ENCODE data around the gene EPHB2.
"Not testable (repeated sequence)": the region's sequence is repeated elsewhere in the genome, so short reads cannot be mapped to it uniquely, and the experiment has no call there.

The EPHB2 gene

GRCh38 chr1:22839806-22840205 lies 129.2 kb downstream of the EPHB2 start:
- Histone ChIP-seq H3K79me2 (ENCODE audit: insufficient read depth, low read length) (no peaks in the 10 kb centered on the region), H3F3A (ENCODE audit: low read depth) (no peaks in the 10 kb centered on the region), H3K4me1 (ENCODE audit: insufficient read depth, low read length, poor library complexity, severe bottlenecking) (no peaks in the 10 kb centered on the region), H3K9me2 (replicated peaks; ENCODE audit: low read depth, low read length) (no peaks in the 10 kb centered on the region), H2AFZ (ENCODE audit: low read length) (no peak overlapping the region), H3K4me3 (ENCODE audit: low read length, poor library complexity, severe bottlenecking) (no peak overlapping the region), H3K27me3 (ENCODE audit: insufficient read depth, low read length, poor library complexity, severe bottlenecking) (no peaks in the 10 kb centered on the region), H3K9ac (ENCODE audit: low read depth, low read length, poor library complexity, severe bottlenecking) (no peak overlapping the region), H4K20me1 (ENCODE audit: insufficient read depth, low read length, poor library complexity, severe bottlenecking) (no peaks in the 10 kb centered on the region), H3K36me3 (ENCODE audit: insufficient read depth, low read length) (no peaks in the 10 kb centered on the region), H3K9me3 (ENCODE audit: insufficient read depth, low read depth, low read length) (no peaks in the 10 kb centered on the region), H3K4me2 (ENCODE audit: low read depth, low read length, poor library complexity, severe bottlenecking) (no peak overlapping the region)
- TF ChIP-seq CTCF (conservative IDR thresholded peaks at IDR 0.05; ENCODE audit: low read length) (no peak), EZH2phosphoT487 (IDR thresholded peaks at IDR 0.05; ENCODE audit: borderline replicate concordance) (no peak)

GRCh38 chr1:22841142-22841541 lies 130.5 kb downstream of the EPHB2 start:
- Histone ChIP-seq H3K79me2 (ENCODE audit: insufficient read depth, low read length) (no peaks in the 10 kb centered on the region), H3F3A (ENCODE audit: low read depth) (no peaks in the 10 kb centered on the region), H3K9me3 (ENCODE audit: insufficient read depth, low read depth, low read length) (no peaks in the 10 kb centered on the region), H3K4me1 (ENCODE audit: insufficient read depth, low read length, poor library complexity, severe bottlenecking) (no peaks in the 10 kb centered on the region), H2AFZ (ENCODE audit: low read length) (no peak overlapping the region), H3K36me3 (ENCODE audit: insufficient read depth, low read length) (no peaks in the 10 kb centered on the region), H4K20me1 (ENCODE audit: insufficient read depth, low read length, poor library complexity, severe bottlenecking) (no peaks in the 10 kb centered on the region), H3K9me2 (replicated peaks; ENCODE audit: low read depth, low read length) (no peaks in the 10 kb centered on the region), H3K4me3 (ENCODE audit: low read length, poor library complexity, severe bottlenecking) (no peak overlapping the region), H3K4me2 (ENCODE audit: low read depth, low read length, poor library complexity, severe bottlenecking) (no peak overlapping the region), H3K27me3 (ENCODE audit: insufficient read depth, low read length, poor library complexity, severe bottlenecking) (no peaks in the 10 kb centered on the region), H3K9ac (ENCODE audit: low read depth, low read length, poor library complexity, severe bottlenecking) (no peak overlapping the region)
- TF ChIP-seq EZH2phosphoT487 (IDR thresholded peaks at IDR 0.05; ENCODE audit: borderline replicate concordance) (no peak), CTCF (conservative IDR thresholded peaks at IDR 0.05; ENCODE audit: low read length) (no peak)

GRCh38 chr1:22841860-22842281 lies 131.2 kb downstream of the EPHB2 start:
- no peaks in the 10 kb centered on the region for H3K36me3 ChIP-seq (ENCODE audit: insufficient read depth, low read length)
- no peaks in the 10 kb centered on the region for H4K20me1 ChIP-seq (ENCODE audit: insufficient read depth, low read length, poor library complexity, severe bottlenecking)
- H3K4me1 ChIP-seq (ENCODE audit: insufficient read depth, low read length, poor library complexity, severe bottlenecking), result no peaks in the 10 kb centered on the region
- no peaks in the 10 kb centered on the region for H3K27me3 ChIP-seq (ENCODE audit: insufficient read depth, low read length, poor library complexity, severe bottlenecking)
- H3K4me2 ChIP-seq (ENCODE audit: low read depth, low read length, poor library complexity, severe bottlenecking), result no peak overlapping the region
- no peak overlapping the region for H3K4me3 ChIP-seq (ENCODE audit: low read length, poor library complexity, severe bottlenecking)
- H3F3A ChIP-seq (ENCODE audit: low read depth), result no peaks in the 10 kb centered on the region
- no peak overlapping the region for H2AFZ ChIP-seq (ENCODE audit: low read length)
- no peaks in the 10 kb centered on the region for H3K9me2 ChIP-seq (replicated peaks; ENCODE audit: low read depth, low read length)
- H3K79me2 ChIP-seq (ENCODE audit: insufficient read depth, low read length), result no peaks in the 10 kb centered on the region
- H3K9ac ChIP-seq (ENCODE audit: low read depth, low read length, poor library complexity, severe bottlenecking), result no peak overlapping the region
- no peak for TF ChIP-seq EZH2phosphoT487 (IDR thresholded peaks at IDR 0.05; ENCODE audit: borderline replicate concordance)
- no peak for TF ChIP-seq CTCF (conservative IDR thresholded peaks at IDR 0.05; ENCODE audit: low read length)
- H3K9me3 ChIP-seq (ENCODE audit: insufficient read depth, low read depth, low read length), result no peaks in the 10 kb centered on the region

- not testable (repeated sequence) for H3K9me3 ChIP-seq (ENCODE audit: insufficient read depth, low read depth, low read length); H3K4me2 ChIP-seq (ENCODE audit: low read depth, low read length, poor library complexity, severe bottlenecking); H3K9ac ChIP-seq (ENCODE audit: low read depth, low read length, poor library complexity, severe bottlenecking); H3K4me1 ChIP-seq (ENCODE audit: insufficient read depth, low read length, poor library complexity, severe bottlenecking); H4K20me1 ChIP-seq (ENCODE audit: insufficient read depth, low read length, poor library complexity, severe bottlenecking); H3K4me3 ChIP-seq (ENCODE audit: low read length, poor library complexity, severe bottlenecking); H3K9me2 ChIP-seq (replicated peaks; ENCODE audit: low read depth, low read length); H3K79me2 ChIP-seq (ENCODE audit: insufficient read depth, low read length); H3K36me3 ChIP-seq (ENCODE audit: insufficient read depth, low read length); H3K27me3 ChIP-seq (ENCODE audit: insufficient read depth, low read length, poor library complexity, severe bottlenecking); H2AFZ ChIP-seq (ENCODE audit: low read length); H3F3A ChIP-seq (ENCODE audit: low read depth)
These were observed 133.0 kb downstream of the EPHB2 start for GRCh38 chr1:22843441-22844183.

All from Loucy (cell line).